GM12875 (cell line): Measurements from ENCODE around the gene SMIM41.

Experiments
- H3K4me3 ChIP-seq: one replicate; pipeline ENCODE4 v1.5.1; 2011; ENCODE audit warnings: low read depth, low read length, control low read depth
- TF ChIP-seq, protein P1 (sequence below): IDR thresholded peaks from 2 replicates; pipeline ENCODE4 v1.5.1; 2011; ENCODE audit warnings: low read depth, mild to moderate bottlenecking, control low read depth, inconsistent platforms, low read length, moderate library complexity, borderline replicate concordance; ENCODE audit not compliant: insufficient read depth

SMIM41 gene

GRCh38 chr12:52036587-52037171 lies 42.8 kb upstream of the SMIM41 start:
- H3K4me3 ChIP-seq, result peak overlapping the region; percentile 36
- TF ChIP-seq, protein P1, sequence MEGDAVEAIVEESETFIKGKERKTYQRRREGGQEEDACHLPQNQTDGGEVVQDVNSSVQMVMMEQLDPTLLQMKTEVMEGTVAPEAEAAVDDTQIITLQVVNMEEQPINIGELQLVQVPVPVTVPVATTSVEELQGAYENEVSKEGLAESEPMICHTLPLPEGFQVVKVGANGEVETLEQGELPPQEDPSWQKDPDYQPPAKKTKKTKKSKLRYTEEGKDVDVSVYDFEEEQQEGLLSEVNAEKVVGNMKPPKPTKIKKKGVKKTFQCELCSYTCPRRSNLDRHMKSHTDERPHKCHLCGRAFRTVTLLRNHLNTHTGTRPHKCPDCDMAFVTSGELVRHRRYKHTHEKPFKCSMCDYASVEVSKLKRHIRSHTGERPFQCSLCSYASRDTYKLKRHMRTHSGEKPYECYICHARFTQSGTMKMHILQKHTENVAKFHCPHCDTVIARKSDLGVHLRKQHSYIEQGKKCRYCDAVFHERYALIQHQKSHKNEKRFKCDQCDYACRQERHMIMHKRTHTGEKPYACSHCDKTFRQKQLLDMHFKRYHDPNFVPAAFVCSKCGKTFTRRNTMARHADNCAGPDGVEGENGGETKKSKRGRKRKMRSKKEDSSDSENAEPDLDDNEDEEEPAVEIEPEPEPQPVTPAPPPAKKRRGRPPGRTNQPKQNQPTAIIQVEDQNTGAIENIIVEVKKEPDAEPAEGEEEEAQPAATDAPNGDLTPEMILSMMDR, result no peak

GRCh38 chr12:52037248-52037861 lies 42.1 kb upstream of the SMIM41 start:
- TF ChIP-seq, protein P1, result no peak
- H3K4me3 ChIP-seq, result peak overlapping the region; percentile 45

GRCh38 chr12:52038447-52038846 lies 41.1 kb upstream of the SMIM41 start:
- no peak overlapping the region for H3K4me3 ChIP-seq
- TF ChIP-seq, protein P1, result no peak

GRCh38 chr12:52041035-52041434 lies 38.5 kb upstream of the SMIM41 start:
- H3K4me3 ChIP-seq, result no peak overlapping the region
- TF ChIP-seq, protein P1, result no peak

GRCh38 chr12:52041695-52042123 lies 37.8 kb upstream of the SMIM41 start:
- TF ChIP-seq, protein P1, result peak; percentile 30; the same call in 1 of the 2 replicates
- H3K4me3 ChIP-seq, result peak overlapping the region; percentile 21

DNA sequence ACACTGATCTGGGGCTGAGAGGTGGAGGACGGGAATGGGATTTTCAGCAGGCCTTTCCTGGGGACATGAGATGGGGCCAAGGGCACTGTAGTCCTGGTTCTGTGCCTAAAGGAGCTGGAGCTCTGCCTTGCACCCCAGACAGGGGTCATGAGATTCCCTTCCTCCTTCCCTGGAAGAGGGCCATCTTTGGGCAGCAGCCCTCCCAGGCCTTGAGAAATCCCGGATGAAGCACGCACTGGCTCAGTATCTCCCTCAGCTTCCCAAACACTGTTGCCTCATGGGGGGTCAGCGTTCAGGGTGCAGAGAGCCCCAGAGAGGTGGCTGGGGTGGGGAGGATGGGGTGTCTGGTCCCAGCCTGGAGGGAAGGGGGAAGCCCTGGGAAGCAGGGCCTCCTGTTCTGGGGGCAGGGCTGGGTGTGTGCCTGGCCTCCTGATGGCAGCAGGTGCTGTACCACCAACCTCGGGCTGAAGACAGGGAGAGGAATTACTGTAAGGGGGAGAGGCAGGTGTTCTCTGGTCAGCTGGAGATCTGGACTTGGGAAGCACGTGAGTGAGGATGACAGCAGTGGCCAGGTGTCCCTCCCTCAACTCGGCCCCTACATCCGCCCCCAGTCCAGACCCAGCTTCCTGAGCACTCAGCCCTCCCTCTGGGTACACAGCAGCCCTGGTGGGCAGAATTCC lies 36.7 kb upstream of the SMIM41 start:
- TF ChIP-seq, protein P1, result no peak

More for the DNA sequence above, 36.7 kb upstream of the SMIM41 start:
- no peak overlapping the region for H3K4me3 ChIP-seq
